Neuronal stem cell (in vitro differentiated cells): ENCODE data around the gene NR3C2.

Source experiments
- DNase-seq: peaks from one replicate; pipeline ENCODE4 v3.0.0-alpha.2; 2013; ENCODE audit warnings: low spot score
- H2AFZ ChIP-seq: one replicate; pipeline ENCODE4 v1.6.1; 2013; ENCODE audit warnings: mild to moderate bottlenecking, low read length, inconsistent platforms
- H2AK5ac ChIP-seq: 2 replicates; pipeline ENCODE4 v1.6.1; 2013; ENCODE audit warnings: low read depth, mild to moderate bottlenecking, inconsistent platforms, low read length, moderate library complexity, mixed read lengths
- H2BK120ac ChIP-seq: 2 replicates; pipeline ENCODE4 v1.6.1; 2013; ENCODE audit warnings: low read depth, mild to moderate bottlenecking, inconsistent platforms, low read length, moderate library complexity, mixed read lengths
- H2BK12ac ChIP-seq: one replicate; pipeline ENCODE4 v1.6.1; 2013; ENCODE audit warnings: low read length, inconsistent platforms
- H2BK15ac ChIP-seq: 2 replicates; pipeline ENCODE4 v1.6.1; 2013; ENCODE audit warnings: mild to moderate bottlenecking, low read length, inconsistent platforms, mixed read lengths
- H2BK5ac ChIP-seq: one replicate; pipeline ENCODE4 v1.6.1; 2013; ENCODE audit warnings: inconsistent platforms, mild to moderate bottlenecking, low read length, moderate library complexity
- H3K14ac ChIP-seq: one replicate; pipeline ENCODE4 v1.6.1; 2013; ENCODE audit warnings: low read length, inconsistent platforms
- H3K18ac ChIP-seq: 2 replicates; pipeline ENCODE4 v1.6.1; 2013; ENCODE audit warnings: low read length, inconsistent platforms
- H3K23ac ChIP-seq: 2 replicates; pipeline ENCODE4 v1.6.1; 2013; ENCODE audit warnings: low read depth, mild to moderate bottlenecking, mixed read lengths, low read length, inconsistent platforms; ENCODE audit not compliant: poor library complexity
- H3K27ac ChIP-seq: replicated peaks from 3 replicates; pipeline ENCODE4 v1.5.1; 2013; ENCODE audit warnings: low read length, inconsistent platforms
- H3K27me3 ChIP-seq, 3 experiments: 2 replicates each; pipeline ENCODE4 v1.6.1; 2013; ENCODE audit warnings: low read length in 3 of 3, mild to moderate bottlenecking in 2 of 3, inconsistent platforms in 1 of 3, low read depth in 1 of 3, mixed read lengths in 1 of 3, moderate library complexity in 1 of 3; ENCODE audit not compliant: control insufficient read depth in 3 of 3, insufficient read depth in 3 of 3
- H3K36me3 ChIP-seq, 2 donors: replicated peaks in 1 of 2; 2 replicates each; pipeline ENCODE4 v1.6.1; 2013; ENCODE audit warnings: low read length in 2 of 2; ENCODE audit not compliant: control insufficient read depth in 2 of 2, insufficient read depth in 2 of 2
- H3K4ac ChIP-seq: 2 replicates; pipeline ENCODE4 v1.6.1; 2013; ENCODE audit warnings: inconsistent platforms, mild to moderate bottlenecking, low read length, moderate library complexity
- H3K4me1 ChIP-seq, 2 donors: 1 replicate in 1 of 2; 2 replicates in 1 of 2; pipeline ENCODE4 v1.6.1; 2013; ENCODE audit warnings: low read length in 2 of 2, low read depth in 1 of 2; ENCODE audit not compliant: control insufficient read depth in 2 of 2, insufficient read depth in 1 of 2
- H3K4me2 ChIP-seq: one replicate; pipeline ENCODE4 v1.6.1; 2013; ENCODE audit warnings: mild to moderate bottlenecking, low read length, inconsistent platforms; ENCODE audit not compliant: insufficient read depth, poor library complexity, severe bottlenecking
- H3K4me3 ChIP-seq, 2 donors: 2 replicates each; pipeline ENCODE4 v1.5.1; 2013; ENCODE audit warnings: low read length in 2 of 2, mild to moderate bottlenecking in 2 of 2, inconsistent platforms in 1 of 2, moderate library complexity in 1 of 2
- H3K79me1 ChIP-seq: one replicate; pipeline ENCODE4 v1.6.1; 2013; ENCODE audit warnings: low read depth, mild to moderate bottlenecking, inconsistent platforms, low read length, moderate library complexity
- H3K9ac ChIP-seq: one replicate; pipeline ENCODE4 v1.6.1; 2013; ENCODE audit warnings: mild to moderate bottlenecking, low read depth, low read length, inconsistent platforms; ENCODE audit not compliant: poor library complexity
- H3K9me3 ChIP-seq, 2 donors: replicated peaks in 1 of 2; 2 replicates each; pipeline versions ENCODE3 to v1.6.1; 2013; ENCODE audit warnings: low read length in 2 of 2, mild to moderate bottlenecking in 2 of 2, inconsistent platforms in 1 of 2, low read depth in 1 of 2, mixed read lengths in 1 of 2, moderate library complexity in 1 of 2; ENCODE audit not compliant: control insufficient read depth in 2 of 2, insufficient read depth in 1 of 2
- H4K8ac ChIP-seq: one replicate; pipeline ENCODE4 v1.6.1; 2013; ENCODE audit warnings: low read depth, mild to moderate bottlenecking, inconsistent platforms, low read length, moderate library complexity
- H4K91ac ChIP-seq: one replicate; pipeline ENCODE4 v1.6.1; 2013; ENCODE audit warnings: low read length, low read depth, mild to moderate bottlenecking, inconsistent platforms; ENCODE audit not compliant: poor library complexity
- WGBS, 2 donors: extraction: QIAGEN DNeasy Blood & Tissue Kit; methylation state at CpG; one replicate each; pipeline ENCODE4 v1.1.7; 2013; ENCODE audit warnings: missing lambda C conversion rate in 2 of 2, mixed read lengths in 1 of 2; ENCODE audit not compliant: insufficient read length in 2 of 2, insufficient replicate concordance in 1 of 2; ENCODE audit errors: extremely low coverage in 2 of 2; 5-methylcytosine and 5-hydroxymethylcytosine counted together

The NR3C2 gene

DNA sequence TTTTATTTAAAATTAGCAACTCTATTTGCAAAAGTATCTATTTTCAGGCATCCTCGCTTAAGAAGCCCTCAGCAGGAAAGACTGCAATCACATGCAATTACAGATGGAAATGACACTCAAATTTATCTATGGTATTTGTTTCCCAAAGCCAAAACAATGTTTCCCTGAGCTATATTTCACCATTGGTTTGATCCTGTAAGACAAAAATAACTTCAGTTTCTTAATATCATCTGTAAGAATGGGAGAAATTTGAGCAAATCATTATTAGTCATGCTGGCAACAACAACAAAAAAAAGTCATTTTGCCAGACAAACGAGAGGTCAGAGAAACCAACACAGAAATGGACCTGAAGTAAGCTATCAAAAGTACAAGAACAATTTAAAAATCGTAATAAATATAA, 204.1 kb downstream of the NR3C2 start:
- Histone ChIP-seq H2AFZ (no peak overlapping the region), H2BK120ac (no peak overlapping the region), H3K36me3 (no peaks in the 10 kb centered on the region), H3K9ac (no peak overlapping the region), H3K18ac (no peak overlapping the region), H2AK5ac (no peak overlapping the region), H3K4me3 (no peak overlapping the region), H3K27me3 (no peaks in the 10 kb centered on the region), H3K9me3 (no peaks in the 10 kb centered on the region), H3K27ac (no peak overlapping the region), H3K4ac (no peak overlapping the region), H4K8ac (no peak overlapping the region), H3K14ac (no peak overlapping the region), H3K23ac (no peak overlapping the region), H2BK15ac (no peak overlapping the region), H3K4me2 (no peak overlapping the region), H4K91ac (no peak overlapping the region), H2BK5ac (no peak overlapping the region), H3K79me1 (no peaks in the 10 kb centered on the region), H3K4me1 (no peaks in the 10 kb centered on the region), H2BK12ac (no peak overlapping the region)
- DNase-seq: no peak
- no CpG with 5 or more reads among the region's 3 CpGs for WGBS, 2 donors

DNA sequence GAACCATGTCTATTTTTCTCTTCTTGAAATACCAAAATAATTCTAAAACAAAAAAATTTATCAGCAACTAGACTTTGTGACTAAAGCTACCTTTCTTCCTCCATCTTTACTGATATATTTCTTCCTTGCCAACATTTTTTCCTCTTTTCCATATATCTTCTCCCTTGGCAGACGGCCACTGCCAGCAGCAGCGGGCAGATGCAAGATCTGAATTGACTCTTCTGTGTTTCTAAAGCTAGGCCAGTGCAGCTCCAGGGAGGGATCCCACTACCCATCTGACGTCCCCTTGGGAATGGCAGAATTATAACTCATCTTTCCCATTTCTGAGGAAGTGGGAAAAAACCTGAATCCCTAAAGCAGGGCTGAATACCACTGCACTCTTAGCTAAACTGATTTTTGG, 206.4 kb downstream of the NR3C2 start:
- Histone ChIP-seq H3K27ac (no peak overlapping the region), H3K23ac (no peak overlapping the region), H2BK15ac (no peak overlapping the region), H2BK120ac (no peak overlapping the region), H3K4me3 (no peak overlapping the region), H3K14ac (no peak overlapping the region), H3K4me2 (no peak overlapping the region), H2AK5ac (no peak overlapping the region), H3K27me3 (no peaks in the 10 kb centered on the region), H4K8ac (no peak overlapping the region), H3K4ac (no peak overlapping the region), H3K18ac (no peak overlapping the region), H3K79me1 (no peaks in the 10 kb centered on the region), H3K4me1 (no peaks in the 10 kb centered on the region), H4K91ac (no peak overlapping the region), H2BK12ac (no peak overlapping the region), H3K9ac (no peak overlapping the region), H2AFZ (no peak overlapping the region), H2BK5ac (no peak overlapping the region), H3K36me3 (no peaks in the 10 kb centered on the region), H3K9me3 (no peaks in the 10 kb centered on the region)
- WGBS, 2 donors: no CpG with 5 or more reads among the region's 3 CpGs
- DNase-seq: no peak

DNA sequence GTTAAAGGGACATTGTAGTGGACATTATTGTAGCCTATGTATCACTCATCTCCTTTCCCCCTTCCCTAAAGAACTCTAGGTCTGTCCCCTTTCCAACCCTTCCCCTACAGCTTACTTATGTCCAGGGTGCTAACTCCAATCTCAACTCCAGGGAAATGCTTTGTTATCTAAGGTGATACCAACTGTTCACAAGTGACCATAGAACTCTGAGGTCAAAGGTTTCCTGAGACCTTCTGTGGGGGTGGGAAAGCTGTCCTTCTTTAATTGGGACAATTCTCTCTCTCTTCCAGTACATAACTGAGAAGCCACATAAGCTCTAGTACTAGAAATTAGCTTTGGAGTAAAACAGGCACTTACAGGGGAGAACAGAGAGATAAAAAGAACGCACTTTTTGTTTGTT, 212.4 kb downstream of the NR3C2 start:
- no peak overlapping the region for H3K4me2 ChIP-seq
- no peak overlapping the region for H3K18ac ChIP-seq
- H3K27me3 ChIP-seq: no peaks in the 10 kb centered on the region
- H3K9ac ChIP-seq: no peak overlapping the region
- H2BK120ac ChIP-seq: no peak overlapping the region
- no peaks in the 10 kb centered on the region for H3K9me3 ChIP-seq
- no peak overlapping the region for H2BK15ac ChIP-seq
- H3K4ac ChIP-seq: no peak overlapping the region
- H4K8ac ChIP-seq: no peak overlapping the region
- H2BK12ac ChIP-seq: no peak overlapping the region
- H2AFZ ChIP-seq: no peak overlapping the region
- H2AK5ac ChIP-seq: no peak overlapping the region
- H3K4me3 ChIP-seq: no peak overlapping the region
- H3K14ac ChIP-seq: no peak overlapping the region
- no peaks in the 10 kb centered on the region for H3K4me1 ChIP-seq
- no CpG with 5 or more reads among the region's 1 CpG for WGBS, 2 donors
- H3K36me3 ChIP-seq: no peaks in the 10 kb centered on the region
- H3K79me1 ChIP-seq: no peaks in the 10 kb centered on the region
- H3K23ac ChIP-seq: no peak overlapping the region
- no peak for DNase-seq
- H2BK5ac ChIP-seq: no peak overlapping the region
- no peak overlapping the region for H3K27ac ChIP-seq
- H4K91ac ChIP-seq: no peak overlapping the region

DNA sequence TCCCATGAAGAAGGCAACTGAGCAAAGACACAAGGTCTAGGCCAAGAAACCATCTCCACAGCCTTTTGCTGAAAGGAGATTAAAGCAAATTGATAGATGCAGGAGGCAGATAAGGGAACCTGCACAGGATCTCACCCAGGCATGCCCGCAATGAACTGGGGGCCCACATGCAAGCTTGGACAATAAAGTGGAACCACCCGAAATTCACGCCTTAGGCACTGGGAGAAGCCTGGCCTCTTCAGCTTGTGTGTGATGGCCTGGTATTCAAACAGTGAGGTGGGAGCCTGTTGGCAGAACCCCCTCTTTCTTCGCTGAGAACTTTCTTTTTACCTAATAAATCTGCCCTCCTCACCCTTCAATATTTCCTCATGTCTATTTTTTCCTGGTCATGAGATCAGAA, 213.2 kb downstream of the NR3C2 start:
- H4K8ac ChIP-seq: no peak overlapping the region
- H3K36me3 ChIP-seq: no peaks in the 10 kb centered on the region
- no CpG with 5 or more reads among the region's 4 CpGs for WGBS, 2 donors

More for the DNA sequence above, 213.2 kb downstream of the NR3C2 start:
- no peak overlapping the region for H3K4me3 ChIP-seq
- H3K4ac ChIP-seq: no peak overlapping the region
- H3K4me2 ChIP-seq: no peak overlapping the region
- H3K18ac ChIP-seq: no peak overlapping the region
- H3K9me3 ChIP-seq: no peaks in the 10 kb centered on the region
- no peaks in the 10 kb centered on the region for H3K79me1 ChIP-seq
- no peak overlapping the region for H3K14ac ChIP-seq
- H3K27ac ChIP-seq: no peak overlapping the region
- H2BK12ac ChIP-seq: no peak overlapping the region
- DNase-seq: no peak
- no peak overlapping the region for H3K9ac ChIP-seq
- H3K23ac ChIP-seq: no peak overlapping the region
- no peak overlapping the region for H2BK15ac ChIP-seq
- no peaks in the 10 kb centered on the region for H3K4me1 ChIP-seq
- no peaks in the 10 kb centered on the region for H3K27me3 ChIP-seq
- no peak overlapping the region for H2AK5ac ChIP-seq
- H4K91ac ChIP-seq: no peak overlapping the region
- no peak overlapping the region for H2AFZ ChIP-seq
- H2BK120ac ChIP-seq: no peak overlapping the region
- no peak overlapping the region for H2BK5ac ChIP-seq
